Activated CD8-positive, alpha-beta memory T cell treated with anti-CD3 and anti-CD28 coated beads for 1 hour (primary cell): ENCODE data around the gene MCRS1.
"Not testable (repeated sequence)": the region's sequence is repeated elsewhere in the genome, so short reads cannot be mapped to it uniquely, and the experiment has no call there.

ENCODE experiments used
- DNase-seq, 2 donors: peaks; one replicate each; pipeline ENCODE4 v3.0.0-alpha.2; 2020; ENCODE audit warnings: low read depth in 1 of 2; ENCODE audit errors: extremely low read depth in 1 of 2

The MCRS1 gene

GRCh38 chr12:49542592-49543160 is 25.3 kb downstream of the MCRS1 start:
- no peak for DNase-seq

- DNase-seq, result no peak
These were observed 25.9 kb downstream of the MCRS1 start for GRCh38 chr12:49541911-49542505.

GRCh38 chr12:49541140-49541861 is 26.6 kb downstream of the MCRS1 start:
- no peak for DNase-seq

GRCh38 chr12:49540229-49541139 is 27.5 kb downstream of the MCRS1 start:
- DNase-seq, result no peak

- no peak for DNase-seq
These were observed 28.3 kb downstream of the MCRS1 start for GRCh38 chr12:49539406-49540228.

GRCh38 chr12:49538510-49539403 is 29.2 kb downstream of the MCRS1 start, which contains the start of gene KCNH3:
KCNH3 (plus strand) TSS chr12:49539030; CDS start chr12:49539417, 387 bp downstream.
- DNase-seq, result peak; percentile 81 to 82

- no peak for DNase-seq
These were observed 30.0 kb downstream of the MCRS1 start for GRCh38 chr12:49537752-49538509.

- DNase-seq, result no peak
These were observed 30.7 kb downstream of the MCRS1 start for GRCh38 chr12:49537231-49537751.

- DNase-seq, result no peak
These were observed 31.3 kb downstream of the MCRS1 start for GRCh38 chr12:49536526-49537071.

GRCh38 chr12:49535921-49536525 is 31.9 kb downstream of the MCRS1 start:
- DNase-seq, result no peak

- no peak for DNase-seq
These were observed 33.1 kb downstream of the MCRS1 start for GRCh38 chr12:49534731-49535278.

- not testable (repeated sequence) for DNase-seq
These were observed 33.8 kb downstream of the MCRS1 start for GRCh38 chr12:49534122-49534521.

GRCh38 chr12:49533331-49533730 is 34.6 kb downstream of the MCRS1 start:
- DNase-seq, result no peak

- no peak for DNase-seq
These were observed 36.2 kb downstream of the MCRS1 start for GRCh38 chr12:49531745-49532144.

- no peak for DNase-seq
These were observed 38.5 kb downstream of the MCRS1 start for GRCh38 chr12:49529414-49529813.

GRCh38 chr12:49527361-49528130 is 40.4 kb downstream of the MCRS1 start:
- DNase-seq, result no peak

GRCh38 chr12:49525942-49526341 is 42.0 kb downstream of the MCRS1 start:
- no peak for DNase-seq
